ENCODE measurements around the gene RNF223.

The RNF223 gene

GRCh38 chr1:1091344-1092148 lies 17.4 kb upstream of the RNF223 start:
- no peaks in the 10 kb centered on the region for H3K4me1 ChIP-seq (ENCODE audit: insufficient read depth, low read length)
- no peak overlapping the region for H3K4me3 ChIP-seq (ENCODE audit: low read length)
- no peak overlapping the region for H3K27ac ChIP-seq (ENCODE audit: low read depth, low read length)
- 95% methylated on average over 28 of the region's 28 CpGs for WGBS
- H3K9ac ChIP-seq (ENCODE audit: low read depth, low read length), result no peak overlapping the region
- no peaks in the 10 kb centered on the region for H3K27me3 ChIP-seq (ENCODE audit: insufficient read depth, low read length)
- H3K9me3 ChIP-seq (ENCODE audit: insufficient read depth, low read depth, low read length), result peaks cover 16% of the 10 kb centered on the region
- no peaks in the 10 kb centered on the region for H3K36me3 ChIP-seq (ENCODE audit: insufficient read depth, low read length)

- H3K4me1 ChIP-seq (ENCODE audit: insufficient read depth, low read length), result no peaks in the 10 kb centered on the region
- H3K36me3 ChIP-seq (ENCODE audit: insufficient read depth, low read length), result no peaks in the 10 kb centered on the region
- no peak overlapping the region for H3K9ac ChIP-seq (ENCODE audit: low read depth, low read length)
- H3K27me3 ChIP-seq (ENCODE audit: insufficient read depth, low read length), result no peaks in the 10 kb centered on the region
- no peak overlapping the region for H3K27ac ChIP-seq (ENCODE audit: low read depth, low read length)
- 95% methylated on average over 45 of the region's 45 CpGs for WGBS
- no peak overlapping the region for H3K4me3 ChIP-seq (ENCODE audit: low read length)
- H3K9me3 ChIP-seq (ENCODE audit: insufficient read depth, low read depth, low read length), result peaks cover 9% of the 10 kb centered on the region
These were observed 16.6 kb upstream of the RNF223 start for GRCh38 chr1:1090424-1091343.

GRCh38 chr1:1089731-1090423 lies 15.8 kb upstream of the RNF223 start:
- no peaks in the 10 kb centered on the region for H3K4me1 ChIP-seq (ENCODE audit: insufficient read depth, low read length)
- H3K9me3 ChIP-seq (ENCODE audit: insufficient read depth, low read depth, low read length), result peaks cover 2% of the 10 kb centered on the region
- no peak overlapping the region for H3K9ac ChIP-seq (ENCODE audit: low read depth, low read length)
- H3K36me3 ChIP-seq (ENCODE audit: insufficient read depth, low read length), result no peaks in the 10 kb centered on the region
- H3K4me3 ChIP-seq (ENCODE audit: low read length), result no peak overlapping the region
- no peak overlapping the region for H3K27ac ChIP-seq (ENCODE audit: low read depth, low read length)
- H3K27me3 ChIP-seq (ENCODE audit: insufficient read depth, low read length), result no peaks in the 10 kb centered on the region
- WGBS, result 92% methylated on average over 22 of the region's 22 CpGs

GRCh38 chr1:1088801-1089680 lies 14.9 kb upstream of the RNF223 start:
- Histone ChIP-seq H3K4me1 (ENCODE audit: insufficient read depth, low read length) (no peaks in the 10 kb centered on the region), H3K27me3 (ENCODE audit: insufficient read depth, low read length) (no peaks in the 10 kb centered on the region), H3K36me3 (ENCODE audit: insufficient read depth, low read length) (no peaks in the 10 kb centered on the region), H3K27ac (ENCODE audit: low read depth, low read length) (no peak overlapping the region), H3K9ac (ENCODE audit: low read depth, low read length) (no peak overlapping the region), H3K4me3 (ENCODE audit: low read length) (no peak overlapping the region), H3K9me3 (ENCODE audit: insufficient read depth, low read depth, low read length) (no peaks in the 10 kb centered on the region)
- 94% methylated on average over 46 of the region's 46 CpGs for WGBS

DNA sequence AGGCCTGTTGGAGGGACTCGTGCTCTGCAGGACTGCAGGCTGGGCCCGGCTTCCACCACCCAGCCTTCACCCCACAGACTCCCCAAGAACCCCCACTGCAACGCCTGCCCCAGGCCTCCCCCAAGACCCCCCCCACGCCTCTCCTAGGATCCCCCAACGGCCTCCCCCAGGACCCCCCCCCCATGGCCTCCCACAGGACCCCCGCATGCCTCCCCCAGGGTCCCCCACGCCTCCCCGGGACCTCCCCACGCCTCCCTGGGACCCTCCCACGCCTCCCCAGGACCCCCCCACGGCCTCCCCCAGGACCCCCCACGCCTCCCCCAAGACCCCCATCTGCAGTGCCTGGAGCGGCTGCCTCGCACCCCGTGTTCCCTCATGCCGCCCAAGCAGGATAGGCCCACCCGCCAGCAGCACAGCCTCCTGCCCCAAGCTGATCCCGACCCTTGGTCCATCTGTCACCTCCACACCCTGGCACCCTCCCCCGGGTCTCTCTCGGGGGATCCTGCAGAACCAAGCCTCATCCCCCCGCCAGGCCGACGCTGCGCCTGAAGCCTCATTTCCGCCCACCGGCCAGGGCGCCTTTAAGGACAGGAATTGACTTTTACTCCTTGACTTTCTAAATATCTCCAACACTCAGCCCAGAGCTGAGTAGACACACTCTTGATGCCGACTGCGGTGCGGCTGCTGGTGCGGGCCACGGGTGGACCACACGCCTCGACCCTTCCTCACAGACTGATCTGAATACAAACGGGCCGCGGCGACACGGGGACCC lies 14.1 kb upstream of the RNF223 start:
- WGBS, result 95% methylated on average over 30 of the region's 39 CpGs
- Histone ChIP-seq H3K27me3 (ENCODE audit: insufficient read depth, low read length) (no peaks in the 10 kb centered on the region), H3K4me3 (ENCODE audit: low read length) (no peak overlapping the region), H3K9ac (ENCODE audit: low read depth, low read length) (no peak overlapping the region), H3K4me1 (ENCODE audit: insufficient read depth, low read length) (no peaks in the 10 kb centered on the region), H3K9me3 (ENCODE audit: insufficient read depth, low read depth, low read length) (no peaks in the 10 kb centered on the region), H3K27ac (ENCODE audit: low read depth, low read length) (no peak overlapping the region), H3K36me3 (ENCODE audit: insufficient read depth, low read length) (no peaks in the 10 kb centered on the region)

GRCh38 chr1:1087351-1088028 lies 13.4 kb upstream of the RNF223 start:
- no peaks in the 10 kb centered on the region for H3K4me1 ChIP-seq (ENCODE audit: insufficient read depth, low read length)
- 93% methylated on average over 38 of the region's 38 CpGs for WGBS
- no peak overlapping the region for H3K27ac ChIP-seq (ENCODE audit: low read depth, low read length)
- H3K36me3 ChIP-seq (ENCODE audit: insufficient read depth, low read length), result no peaks in the 10 kb centered on the region
- H3K4me3 ChIP-seq (ENCODE audit: low read length), result no peak overlapping the region
- H3K27me3 ChIP-seq (ENCODE audit: insufficient read depth, low read length), result no peaks in the 10 kb centered on the region
- no peak overlapping the region for H3K9ac ChIP-seq (ENCODE audit: low read depth, low read length)
- no peaks in the 10 kb centered on the region for H3K9me3 ChIP-seq (ENCODE audit: insufficient read depth, low read depth, low read length)

GRCh38 chr1:1086911-1087341 lies 12.8 kb upstream of the RNF223 start:
- 93% methylated on average over 17 of the region's 17 CpGs for WGBS
- H3K36me3 ChIP-seq (ENCODE audit: insufficient read depth, low read length), result no peaks in the 10 kb centered on the region
- no peak overlapping the region for H3K4me3 ChIP-seq (ENCODE audit: low read length)
- no peak overlapping the region for H3K9ac ChIP-seq (ENCODE audit: low read depth, low read length)
- H3K27me3 ChIP-seq (ENCODE audit: insufficient read depth, low read length), result no peaks in the 10 kb centered on the region
- no peaks in the 10 kb centered on the region for H3K4me1 ChIP-seq (ENCODE audit: insufficient read depth, low read length)
- H3K9me3 ChIP-seq (ENCODE audit: insufficient read depth, low read depth, low read length), result no peaks in the 10 kb centered on the region
- no peak overlapping the region for H3K27ac ChIP-seq (ENCODE audit: low read depth, low read length)

GRCh38 chr1:1085911-1086841 lies 12.1 kb upstream of the RNF223 start:
- no peaks in the 10 kb centered on the region for H3K36me3 ChIP-seq (ENCODE audit: insufficient read depth, low read length)
- no peaks in the 10 kb centered on the region for H3K4me1 ChIP-seq (ENCODE audit: insufficient read depth, low read length)
- H3K9me3 ChIP-seq (ENCODE audit: insufficient read depth, low read depth, low read length), result no peaks in the 10 kb centered on the region
- WGBS, result 95% methylated on average over 38 of the region's 38 CpGs
- H3K4me3 ChIP-seq (ENCODE audit: low read length), result no peak overlapping the region
- no peak overlapping the region for H3K27ac ChIP-seq (ENCODE audit: low read depth, low read length)
- H3K27me3 ChIP-seq (ENCODE audit: insufficient read depth, low read length), result no peaks in the 10 kb centered on the region
- H3K9ac ChIP-seq (ENCODE audit: low read depth, low read length), result no peak overlapping the region

All from HUES64 (cell line).